AG04449 (cell line): ENCODE measurements around the gene GPM6B.

Experiments used
- CTCF ChIA-PET: fragments of 350-600 bp; formaldehyde crosslinking; extraction: SDS; loops from one replicate; lab custom pipeline; 2021; ENCODE audit warnings: antibody characterized with exemption; lab: Yijun Ruan, JAX
- POLR2A ChIA-PET: fragments of 400-600, 350-600 bp; formaldehyde crosslinking; extraction: SDS; loops from one replicate; lab custom pipeline; 2020; ENCODE audit warnings: antibody characterized with exemption, inconsistent platforms; lab: Yijun Ruan, JAX
- DNase-seq: peaks from one replicate; pipeline ENCODE4 v3.0.0-alpha.2; 2010; ENCODE audit warnings: low read depth, low spot score
- H3K4me3 ChIP-seq: 2 replicates; pipeline ENCODE4 v1.5.1; 2011; ENCODE audit warnings: low read depth, mild to moderate bottlenecking, control low read depth, low read length
- TF ChIP-seq, protein P1 (sequence below): IDR thresholded peaks from one replicate; pipeline ENCODE4 v1.5.1; 2011; ENCODE audit warnings: mild to moderate bottlenecking, moderate library complexity, low read length, control low read depth, inconsistent platforms; ENCODE audit not compliant: insufficient read depth; ENCODE audit errors: missing control alignments

GPM6B gene

GRCh38 chrX:13815664-13816063 is 1.2 kb downstream of the GPM6B start:
- ChIA-PET POLR2A (no interaction called here), CTCF (no interaction called here)
- TF ChIP-seq, protein P1, sequence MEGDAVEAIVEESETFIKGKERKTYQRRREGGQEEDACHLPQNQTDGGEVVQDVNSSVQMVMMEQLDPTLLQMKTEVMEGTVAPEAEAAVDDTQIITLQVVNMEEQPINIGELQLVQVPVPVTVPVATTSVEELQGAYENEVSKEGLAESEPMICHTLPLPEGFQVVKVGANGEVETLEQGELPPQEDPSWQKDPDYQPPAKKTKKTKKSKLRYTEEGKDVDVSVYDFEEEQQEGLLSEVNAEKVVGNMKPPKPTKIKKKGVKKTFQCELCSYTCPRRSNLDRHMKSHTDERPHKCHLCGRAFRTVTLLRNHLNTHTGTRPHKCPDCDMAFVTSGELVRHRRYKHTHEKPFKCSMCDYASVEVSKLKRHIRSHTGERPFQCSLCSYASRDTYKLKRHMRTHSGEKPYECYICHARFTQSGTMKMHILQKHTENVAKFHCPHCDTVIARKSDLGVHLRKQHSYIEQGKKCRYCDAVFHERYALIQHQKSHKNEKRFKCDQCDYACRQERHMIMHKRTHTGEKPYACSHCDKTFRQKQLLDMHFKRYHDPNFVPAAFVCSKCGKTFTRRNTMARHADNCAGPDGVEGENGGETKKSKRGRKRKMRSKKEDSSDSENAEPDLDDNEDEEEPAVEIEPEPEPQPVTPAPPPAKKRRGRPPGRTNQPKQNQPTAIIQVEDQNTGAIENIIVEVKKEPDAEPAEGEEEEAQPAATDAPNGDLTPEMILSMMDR: no peak
- DNase-seq: no peak
- H3K4me3 ChIP-seq: no peak overlapping the region

DNA sequence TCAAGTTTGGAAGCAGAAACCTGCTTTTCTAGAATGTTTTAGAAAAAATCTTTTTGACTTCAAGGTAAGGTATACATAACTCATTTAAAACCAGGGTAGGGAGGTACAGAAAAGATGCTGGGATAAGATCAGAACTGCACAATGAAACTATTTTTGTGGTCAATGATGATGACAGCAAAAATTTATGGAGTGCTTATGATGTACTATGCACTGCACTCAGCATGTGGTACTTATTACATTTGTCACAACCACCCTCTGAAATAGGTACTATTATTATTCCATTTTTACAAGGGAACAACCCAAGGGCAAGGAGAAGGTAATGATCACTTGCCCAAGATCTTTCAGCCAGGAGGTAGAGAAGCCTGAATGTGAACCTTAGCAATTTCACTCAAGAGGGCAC is 8.0 kb downstream of the GPM6B start:
- CTCF ChIA-PET: no interaction called here
- no peak overlapping the region for H3K4me3 ChIP-seq
- no peak for DNase-seq
- POLR2A ChIA-PET: no interaction called here
- TF ChIP-seq, protein P1: no peak

DNA sequence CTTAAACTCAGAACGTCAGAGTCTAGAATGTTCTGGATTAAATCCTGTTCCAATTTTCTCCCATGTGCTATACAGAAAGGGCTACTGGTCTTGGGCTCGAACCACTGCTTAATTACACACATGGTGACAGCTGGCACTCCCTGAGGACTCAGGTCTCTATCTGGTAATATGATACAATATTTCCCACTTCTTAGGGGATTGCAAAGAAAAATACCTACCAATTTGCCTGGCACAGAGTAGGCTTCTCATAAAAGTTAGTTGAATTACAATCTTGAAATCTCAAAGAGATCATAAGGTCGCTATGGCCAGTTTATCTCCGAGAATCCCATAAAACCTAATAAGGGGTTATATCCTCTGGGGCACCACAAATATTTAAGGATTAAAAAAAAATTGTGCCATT is 8.6 kb downstream of the GPM6B start:
- ChIA-PET POLR2A (no interaction called here), CTCF (no interaction called here)
- TF ChIP-seq, protein P1: no peak
- no peak overlapping the region for H3K4me3 ChIP-seq
- no peak for DNase-seq

- TF ChIP-seq, protein P1: no peak
- POLR2A ChIA-PET: no interaction called here
- no peak for DNase-seq
- CTCF ChIA-PET: no interaction called here
- H3K4me3 ChIP-seq: no peak overlapping the region
These were observed 11.7 kb downstream of the GPM6B start for GRCh38 chrX:13805241-13805640.

DNA sequence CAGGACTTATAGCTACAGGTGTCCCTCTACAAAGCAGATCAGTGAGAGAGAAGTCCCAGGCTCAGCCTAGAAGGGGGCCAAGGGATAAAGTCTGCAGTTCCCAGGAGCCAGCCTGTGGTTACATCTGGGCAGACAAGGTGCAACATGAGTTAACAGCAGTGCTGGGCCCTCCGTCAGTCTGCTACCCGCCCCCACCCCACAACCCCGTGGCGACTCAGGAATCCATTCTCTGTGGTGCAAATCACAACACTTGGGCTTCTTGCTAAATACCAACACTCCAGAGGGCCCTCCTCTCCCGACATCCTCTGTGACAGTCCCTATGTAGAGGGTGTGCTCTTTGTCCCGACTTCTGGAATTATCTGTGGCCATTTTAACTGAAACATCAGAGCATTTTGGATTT is 13.8 kb downstream of the GPM6B start:
- ChIA-PET POLR2A (no interaction called here), CTCF (no interaction called here)
- TF ChIP-seq, protein P1: no peak
- DNase-seq: no peak
- no peak overlapping the region for H3K4me3 ChIP-seq

GRCh38 chrX:13798184-13798583 is 18.7 kb downstream of the GPM6B start:
- POLR2A ChIA-PET: no interaction called here
- H3K4me3 ChIP-seq: no peak overlapping the region
- CTCF ChIA-PET: no interaction called here
- TF ChIP-seq, protein P1: no peak
- DNase-seq: no peak
